DOHH2 (cell line): ENCODE data around the gene SEC11C.

Experiments used
- H3F3A ChIP-seq: fragments of 200-600 bp; sonication (generic), shearing (Covaris generic); 2 replicates; pipeline ENCODE4 v1.6.0; 2016; ENCODE audit warnings: antibody characterized with exemption, mild to moderate bottlenecking; ENCODE audit not compliant: control insufficient read depth, insufficient read depth
- H3K27ac ChIP-seq: fragments of 200-600 bp; sonication (generic); 2 replicates; pipeline ENCODE4 v1.5.1; 2014; ENCODE audit warnings: low read depth, mild to moderate bottlenecking, low read length, moderate library complexity
- H3K27me3 ChIP-seq: fragments of 200-600 bp; sonication (generic); 2 replicates; pipeline ENCODE4 v1.6.1; 2014; ENCODE audit warnings: mild to moderate bottlenecking, low read length, mixed read lengths; ENCODE audit not compliant: control insufficient read depth
- H3K36me3 ChIP-seq: fragments of 200-600 bp; sonication (generic); 2 replicates; pipeline ENCODE4 v1.6.1; 2014; ENCODE audit warnings: mild to moderate bottlenecking, low read length, moderate library complexity, mixed read lengths; ENCODE audit not compliant: control insufficient read depth
- H3K4me1 ChIP-seq: fragments of 200-600 bp; sonication (generic); 2 replicates; pipeline ENCODE4 v1.6.1; 2014; ENCODE audit warnings: mild to moderate bottlenecking, low read length, mixed read lengths; ENCODE audit not compliant: control insufficient read depth
- H3K4me2 ChIP-seq: fragments of 200-600 bp; sonication (generic); 2 replicates; pipeline ENCODE4 v1.6.0; 2014; ENCODE audit warnings: mild to moderate bottlenecking, low read length, moderate library complexity
- H3K4me3 ChIP-seq: fragments of 200-600 bp; sonication (generic); 2 replicates; pipeline ENCODE4 v1.5.1; 2014; ENCODE audit warnings: mild to moderate bottlenecking, low read length, mixed read lengths
- H3K79me2 ChIP-seq: fragments of 200-600 bp; sonication (generic); 2 replicates; pipeline ENCODE4 v1.6.1; 2014; ENCODE audit warnings: mild to moderate bottlenecking, low read length, mixed read lengths; ENCODE audit not compliant: control insufficient read depth
- H3K9me2 ChIP-seq: fragments of 200-600 bp; sonication (generic); replicated peaks from 2 replicates; pipeline ENCODE4 v1.6.1; 2014; ENCODE audit warnings: mild to moderate bottlenecking, low read length, mixed read lengths; ENCODE audit not compliant: control insufficient read depth
- H3K9me3 ChIP-seq: fragments of 200-600 bp; sonication (generic); 2 replicates; pipeline ENCODE4 v1.6.1; 2014; ENCODE audit warnings: antibody characterized with exemption, low read length, mixed read lengths; ENCODE audit not compliant: control insufficient read depth, insufficient read depth
- H4K20me1 ChIP-seq: fragments of 200-600 bp; sonication (generic); 2 replicates; pipeline ENCODE4 v1.6.0; 2014; ENCODE audit warnings: low read depth, mild to moderate bottlenecking, antibody characterized with exemption, low read length, moderate library complexity; ENCODE audit not compliant: control insufficient read depth, insufficient read depth
- CTCF ChIP-seq: fragments of 200-600 bp; sonication (generic); IDR thresholded peaks from one replicate; pipeline ENCODE4 v1.5.1; 2014; ENCODE audit warnings: antibody characterized with exemption, mild to moderate bottlenecking, low read depth, low read length; ENCODE audit not compliant: poor library complexity, severe bottlenecking
- EZH2phosphoT487 ChIP-seq: fragments of 200-600 bp; sonication (generic); IDR thresholded peaks from 2 replicates; pipeline ENCODE4 v1.6.1; 2017; ENCODE audit warnings: borderline replicate concordance, mild to moderate bottlenecking, antibody characterized with exemption, low read length, moderate library complexity, mixed read lengths

The SEC11C gene

GRCh38 chr18:59202258-59202820 lies 62.7 kb downstream of the SEC11C start:
- no peak overlapping the region for H3K4me3 ChIP-seq
- H3K27me3 ChIP-seq: peaks cover 34% of the 10 kb centered on the region
- no peak overlapping the region for H3K4me2 ChIP-seq
- TF ChIP-seq CTCF (no peak), EZH2phosphoT487 (no peak)
- no peaks in the 10 kb centered on the region for H3K4me1 ChIP-seq
- no peaks in the 10 kb centered on the region for H3K9me2 ChIP-seq
- H3F3A ChIP-seq: no peaks in the 10 kb centered on the region
- no peaks in the 10 kb centered on the region for H3K79me2 ChIP-seq
- H3K9me3 ChIP-seq: no peaks in the 10 kb centered on the region
- H3K36me3 ChIP-seq: no peaks in the 10 kb centered on the region
- no peaks in the 10 kb centered on the region for H4K20me1 ChIP-seq
- no peak overlapping the region for H3K27ac ChIP-seq

GRCh38 chr18:59207506-59207905 lies 67.8 kb downstream of the SEC11C start:
- H3K9me2 ChIP-seq: no peaks in the 10 kb centered on the region
- TF ChIP-seq CTCF: no peak
- TF ChIP-seq EZH2phosphoT487: no peak
- no peaks in the 10 kb centered on the region for H3K36me3 ChIP-seq
- no peaks in the 10 kb centered on the region for H4K20me1 ChIP-seq
- no peaks in the 10 kb centered on the region for H3K79me2 ChIP-seq
- no peaks in the 10 kb centered on the region for H3K4me1 ChIP-seq
- no peak overlapping the region for H3K4me2 ChIP-seq
- H3K27ac ChIP-seq: no peak overlapping the region
- H3K9me3 ChIP-seq: no peaks in the 10 kb centered on the region
- H3K4me3 ChIP-seq: no peak overlapping the region
- H3F3A ChIP-seq: no peaks in the 10 kb centered on the region
- peaks cover 19% of the 10 kb centered on the region; the same call in 1 of the 2 replicates for H3K27me3 ChIP-seq
